H1 (cell line): ENCODE measurements around the gene ADAM12. TPM values are rescaled to one million over a fixed set of nuclear protein-coding genes. Genes with fewer than 3 reads are reported as not detected.

ENCODE experiments used
- CTCF ChIA-PET: fragments of 300-600 bp; sonication (Branson Sonifier 250); formaldehyde crosslinking; loops from one replicate; lab custom pipeline; 2021; ENCODE audit not compliant: partially characterized antibody; lab: Charles Lee
- POLR2A ChIA-PET: fragments of 300-600 bp; sonication (Branson Sonifier 250); formaldehyde crosslinking; loops from one replicate; lab custom pipeline; 2021; ENCODE audit warnings: inconsistent platforms; ENCODE audit not compliant: partially characterized antibody; lab: Charles Lee
- DNase-seq, 2 experiments: peaks; one replicate each; pipeline versions ENCODE4 v3.0.0 to v3.0.0-alpha.2; 2010 to 2022; ENCODE audit warnings: low spot score in 2 of 2, low read depth in 1 of 2, mixed read lengths in 1 of 2
- FAIRE-seq: peaks from 2 replicates; lab custom pipeline; 2011; peaks lifted over from hg19 to GRCh38; lab: Jason Lieb, UNC
- H2AFZ ChIP-seq: 2 replicates; pipeline ENCODE4 v1.8.1; 2012; ENCODE audit warnings: low read length, inconsistent platforms
- H2AK5ac ChIP-seq: 2 replicates; pipeline ENCODE4 v1.6.1; 2013; ENCODE audit warnings: low read depth, low read length
- H2BK120ac ChIP-seq: replicated peaks from 2 replicates; pipeline ENCODE3; 2013; ENCODE audit warnings: low read depth, low read length, inconsistent platforms
- H2BK12ac ChIP-seq: 2 replicates; pipeline ENCODE4 v1.6.1; 2013; ENCODE audit warnings: low read depth, low read length
- H2BK15ac ChIP-seq: 2 replicates; pipeline ENCODE4 v1.6.1; 2013; ENCODE audit warnings: low read length
- H2BK20ac ChIP-seq: 2 replicates; pipeline ENCODE4 v1.6.1; 2013; ENCODE audit warnings: low read length
- H2BK5ac ChIP-seq: 2 replicates; pipeline ENCODE4 v1.6.1; 2013; ENCODE audit warnings: low read depth, low read length
- H3K14ac ChIP-seq: 2 replicates; pipeline ENCODE4 v1.6.1; 2013; ENCODE audit warnings: inconsistent platforms; ENCODE audit not compliant: insufficient read length
- H3K18ac ChIP-seq: 2 replicates; pipeline ENCODE4 v1.6.1; 2013; ENCODE audit warnings: low read length; ENCODE audit errors: extremely low read depth
- H3K23ac ChIP-seq: 2 replicates; pipeline ENCODE4 v1.6.1; 2013; ENCODE audit warnings: inconsistent platforms; ENCODE audit not compliant: insufficient read length
- H3K23me2 ChIP-seq: 2 replicates; pipeline ENCODE4 v1.6.1; 2013; ENCODE audit warnings: low read depth, low read length
- H3K27ac ChIP-seq: 2 replicates; pipeline ENCODE4 v1.6.1; 2011; ENCODE audit warnings: low read depth, low read length, inconsistent platforms
- H3K27me3 ChIP-seq, 4 experiments: replicated peaks in 1 of 4; 1 replicate in 1 of 4; 2 replicates in 3 of 4; pipeline versions ENCODE4 v1.6.1 to v1.8.1; 2011 to 2013; ENCODE audit warnings: low read length in 3 of 4, mild to moderate bottlenecking in 3 of 4, inconsistent platforms in 2 of 4, mixed read lengths in 2 of 4, moderate library complexity in 1 of 4; ENCODE audit not compliant: control insufficient read depth in 3 of 4, insufficient read depth in 3 of 4; ENCODE audit errors: extremely low read depth in 1 of 4
- H3K36me3 ChIP-seq, 4 experiments: 2 replicates each; pipeline versions ENCODE4 v1.6.1 to v1.8.1; 2011 to 2013; ENCODE audit warnings: mild to moderate bottlenecking in 4 of 4, low read length in 3 of 4, moderate library complexity in 2 of 4, control low read depth in 1 of 4, inconsistent platforms in 1 of 4; ENCODE audit not compliant: insufficient read depth in 4 of 4, control insufficient read depth in 2 of 4
- H3K4ac ChIP-seq: replicated peaks from 2 replicates; pipeline ENCODE3; 2013; ENCODE audit warnings: low read length, low read depth, mixed read lengths, inconsistent platforms; ENCODE audit not compliant: insufficient read length
- H3K4me1 ChIP-seq, 4 experiments: replicated peaks in 1 of 4; 1 replicate in 1 of 4; 2 replicates in 3 of 4; pipeline versions ENCODE4 v1.6.1 to v1.8.1; 2011 to 2013; ENCODE audit warnings: low read length in 3 of 4, inconsistent platforms in 2 of 4, mixed read lengths in 1 of 4; ENCODE audit not compliant: insufficient read depth in 4 of 4, control insufficient read depth in 3 of 4
- H3K4me2 ChIP-seq, 2 experiments: 2 replicates each; pipeline versions ENCODE4 v1.6.1 to v1.8.1; 2011 to 2013; ENCODE audit warnings: low read depth in 2 of 2, low read length in 2 of 2, control low read depth in 1 of 2, inconsistent platforms in 1 of 2, mild to moderate bottlenecking in 1 of 2; ENCODE audit not compliant: insufficient read depth in 1 of 2
- H3K4me3 ChIP-seq, 4 experiments: fragments of 200-600, 300-600 bp in 1 of 4; sonication (generic), shearing (Covaris generic), sonication (Bioruptor Twin) in 1 of 4; 2 replicates each; pipeline versions ENCODE4 v1.5.1 to v1.8.1; 2011 to 2016; ENCODE audit warnings: low read length in 4 of 4, low read depth in 3 of 4, control low read depth in 2 of 4, inconsistent platforms in 2 of 4, mild to moderate bottlenecking in 2 of 4, mixed read lengths in 1 of 4, moderate library complexity in 1 of 4; ENCODE audit not compliant: insufficient read depth in 2 of 4; ENCODE audit errors: extremely low read depth in 1 of 4
- H3K56ac ChIP-seq: replicated peaks from 2 replicates; pipeline ENCODE3; 2013; ENCODE audit warnings: low read depth, mild to moderate bottlenecking, mixed read lengths, low read length, inconsistent platforms; ENCODE audit not compliant: insufficient read length
- H3K79me1 ChIP-seq: 2 replicates; pipeline ENCODE4 v1.6.1; 2013; ENCODE audit warnings: low read depth, low read length, control low read depth
- H3K79me2 ChIP-seq, 2 experiments: 2 replicates each; pipeline versions ENCODE4 v1.6.1 to v1.8.1; 2012 to 2013; ENCODE audit warnings: low read length in 2 of 2, mild to moderate bottlenecking in 2 of 2, inconsistent platforms in 1 of 2; ENCODE audit not compliant: insufficient read depth in 2 of 2, control insufficient read depth in 1 of 2
- H3K9ac ChIP-seq, 4 experiments: replicated peaks in 1 of 4; 1 replicate in 1 of 4; 2 replicates in 3 of 4; pipeline versions ENCODE4 v1.6.1 to v1.8.1; 2011 to 2013; ENCODE audit warnings: low read depth in 3 of 4, low read length in 3 of 4, control low read depth in 2 of 4, mild to moderate bottlenecking in 2 of 4, moderate library complexity in 2 of 4, inconsistent platforms in 1 of 4; ENCODE audit errors: extremely low read depth in 1 of 4
- H3K9me3 ChIP-seq, 2 experiments: 2 replicates each; pipeline versions ENCODE4 v1.6.1 to v1.8.1; 2012 to 2013; ENCODE audit warnings: mild to moderate bottlenecking in 2 of 2, moderate library complexity in 2 of 2, control low read depth in 1 of 2, inconsistent platforms in 1 of 2, low read depth in 1 of 2, low read length in 1 of 2, mixed read lengths in 1 of 2; ENCODE audit not compliant: insufficient read depth in 2 of 2
- H4K20me1 ChIP-seq, 2 experiments: replicated peaks in 1 of 2; 2 replicates each; pipeline versions ENCODE3 to v1.8.1; 2011 to 2013; ENCODE audit warnings: inconsistent platforms in 2 of 2, low read length in 2 of 2, mild to moderate bottlenecking in 1 of 2; ENCODE audit not compliant: insufficient read depth in 2 of 2, control insufficient read depth in 1 of 2
- H4K5ac ChIP-seq: 2 replicates; pipeline ENCODE4 v1.6.1; 2013; ENCODE audit warnings: low read length, low read depth, mixed read lengths, inconsistent platforms; ENCODE audit not compliant: insufficient read length
- H4K8ac ChIP-seq: 2 replicates; pipeline ENCODE4 v1.8.0; 2013; ENCODE audit warnings: mild to moderate bottlenecking, moderate library complexity, low read length, inconsistent platforms; ENCODE audit not compliant: insufficient read depth; ENCODE audit errors: extremely low read depth
- H4K91ac ChIP-seq: replicated peaks from 2 replicates; pipeline ENCODE3; 2013; ENCODE audit warnings: low read length, mixed read lengths, inconsistent platforms; ENCODE audit not compliant: insufficient read length
- CEBPB ChIP-seq: IDR thresholded peaks from 2 replicates; pipeline ENCODE4 v1.6.1; 2012; ENCODE audit warnings: low read depth, low read length
- CHD1 ChIP-seq: IDR thresholded peaks from 2 replicates; pipeline ENCODE4 v1.6.1; 2012; ENCODE audit warnings: low read depth, low read length, improper control_type of control experiment
- CHD2 ChIP-seq: IDR thresholded peaks from 2 replicates; pipeline ENCODE4 v1.6.1; 2012; ENCODE audit warnings: low read length, improper control_type of control experiment
- RAD21 ChIP-seq, 2 experiments: IDR thresholded peaks in 1 of 2; conservative IDR thresholded peaks in 1 of 2; 2 replicates each; pipeline ENCODE4 v1.6.1; 2011; ENCODE audit warnings: low read depth in 2 of 2, low read length in 2 of 2, improper control_type of control experiment in 1 of 2, inconsistent platforms in 1 of 2, mild to moderate bottlenecking in 1 of 2, moderate library complexity in 1 of 2
- SIRT6 ChIP-seq: IDR thresholded peaks from one replicate; pipeline ENCODE4 v1.7.1; 2012; ENCODE audit warnings: low read length, inconsistent platforms
- WGBS, 2 experiments: shearing (Covaris generic) in 1 of 2; methylation state at CpG; one replicate each; pipeline versions ENCODE4 v1.1.6 to v1.1.7; 2013 to 2015; ENCODE audit warnings: low lambda C conversion rate in 2 of 2, mixed read lengths in 2 of 2, inconsistent platforms in 1 of 2, low coverage in 1 of 2, missing lambda C conversion rate in 1 of 2; ENCODE audit not compliant: insufficient replicate concordance in 2 of 2, insufficient coverage in 1 of 2, insufficient read length in 1 of 2; ENCODE audit errors: extremely low coverage in 1 of 2, missing lambda C conversion rate in 1 of 2; 5-methylcytosine and 5-hydroxymethylcytosine counted together
- polyA plus RNA-seq, 7 experiments: library from polyadenylated mRNA; depleted of rRNA in 3 of 7; stranded (reverse) in 5 of 7; unstranded in 2 of 7; fragments of >200 nt in 5 of 7; fragments of 200-250 nt in 2 of 7; gene quantifications; 1 replicate in 5 of 7; 2 replicates in 1 of 7; 4 replicates in 1 of 7; pipeline versions ENCODE4 v1.2.1 to v1.2.3, GENCODE V29; 2011 to 2013; ENCODE audit warnings: missing spikeins in 2 of 7, mixed read lengths in 2 of 7
- total RNA-seq: library from RNA; stranded (reverse); fragmentation: NEBNext Ultra II Directional; extraction: Animal tissue kit (Norgen Biotek cat#: 25700); gene quantifications from 2 replicates; pipeline ENCODE4 v1.2.1, GENCODE V29; 2021
- TF ChIP-seq, protein P1 (sequence below): IDR thresholded peaks from 2 replicates; pipeline ENCODE4 v1.6.1; 2011; ENCODE audit warnings: low read length, improper control_type of control experiment

ADAM12 gene
- total and polyA plus RNA-seq, 2 of the 8 experiments (the other 6 are each of a cell fraction or from before 2014, with no cell fraction given) = 0.07 to 0.17 TPM

DNA sequence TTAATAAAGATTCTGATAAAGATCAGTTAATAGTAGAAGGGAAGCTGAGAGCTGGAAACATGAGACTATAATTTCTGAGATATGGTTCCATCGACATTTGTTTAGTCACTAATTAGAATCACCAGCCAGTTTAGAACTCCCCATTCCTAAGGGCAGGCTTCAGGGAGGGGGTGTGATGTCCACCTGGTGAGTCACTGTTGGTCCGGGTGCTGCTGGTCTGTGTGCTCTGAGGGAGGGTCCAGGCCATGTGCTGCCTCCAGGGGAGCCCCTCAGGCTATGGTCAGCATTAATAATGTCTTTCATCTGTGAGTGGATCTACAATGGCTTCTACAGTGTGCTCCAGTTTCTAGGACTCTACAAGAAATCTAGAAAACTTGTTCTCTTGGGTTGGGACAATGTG, 115.8 kb downstream of the ADAM12 start:
- Histone ChIP-seq H3K79me1 (no peaks in the 10 kb centered on the region), H3K4me2 (no peak overlapping the region), H3K56ac (no peak overlapping the region), H2AK5ac (no peak overlapping the region), H3K9ac (no peak overlapping the region), H3K4me3 (no peak overlapping the region), H3K36me3 (no peaks in the 10 kb centered on the region), H2BK5ac (no peak overlapping the region), H3K9me3 (no peaks in the 10 kb centered on the region), H4K20me1 (no peaks in the 10 kb centered on the region), H3K23me2 (no peaks in the 10 kb centered on the region), H3K4ac (no peak overlapping the region), H3K27ac (no peak overlapping the region), H3K4me1 (peaks cover 0 to 3% (median 1%) of the 10 kb centered on the region in 4 experiments; a peak in 2 of 7 replicates), H3K27me3 (no peaks in the 10 kb centered on the region), H3K18ac (no peak overlapping the region), H2BK15ac (no peak overlapping the region), H4K91ac (no peak overlapping the region), H4K8ac (no peak overlapping the region), H3K23ac (no peak overlapping the region), H2BK12ac (no peak overlapping the region), H2BK20ac (no peak overlapping the region), H2BK120ac (no peak overlapping the region), H2AFZ (no peak overlapping the region), H3K79me2 (no peaks in the 10 kb centered on the region), H4K5ac (no peak overlapping the region), H3K14ac (no peak overlapping the region)
- POLR2A ChIA-PET = no interaction called here
- FAIRE-seq (no peak), DNase-seq (no peak)
- WGBS, 2 experiments = 100% methylated on average over 2 of the region's 2 CpGs; no CpG with 5 or more reads in 1 of the 2 experiments
- CTCF ChIA-PET = interaction anchor here (0.9 to 1.4 kb wide), 2 partner anchors 44 to 114 kb away, joined by 3 read pairs; no protein-coding TSS in a partner anchor
- TF ChIP-seq, protein P1, sequence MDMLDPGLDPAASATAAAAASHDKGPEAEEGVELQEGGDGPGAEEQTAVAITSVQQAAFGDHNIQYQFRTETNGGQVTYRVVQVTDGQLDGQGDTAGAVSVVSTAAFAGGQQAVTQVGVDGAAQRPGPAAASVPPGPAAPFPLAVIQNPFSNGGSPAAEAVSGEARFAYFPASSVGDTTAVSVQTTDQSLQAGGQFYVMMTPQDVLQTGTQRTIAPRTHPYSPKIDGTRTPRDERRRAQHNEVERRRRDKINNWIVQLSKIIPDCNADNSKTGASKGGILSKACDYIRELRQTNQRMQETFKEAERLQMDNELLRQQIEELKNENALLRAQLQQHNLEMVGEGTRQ = no peak
- TF ChIP-seq CEBPB = no peak
- no peak for TF ChIP-seq CHD2
- TF ChIP-seq SIRT6 = no peak
- no peak for TF ChIP-seq RAD21 (IDR thresholded peaks at IDR 0.05 in 1 of 2, conservative IDR thresholded peaks at IDR 0.05 in 1 of 2; ENCODE audit: low read depth in 2 of 2, low read length in 2 of 2)
- no peak for TF ChIP-seq CHD1
